MM.1S (cell line): ENCODE data around the gene TCF12.

ENCODE experiments used
- DNase-seq: peaks from one replicate; pipeline ENCODE4 v3.0.0-alpha.2; 2015
- H2AFZ ChIP-seq: fragments of 300-600 bp; sonication (generic); 2 replicates; pipeline ENCODE4 v1.6.0; 2016; ENCODE audit warnings: antibody characterized with exemption, low read length
- H3F3A ChIP-seq: fragments of 300-600 bp; sonication (generic); 2 replicates; pipeline ENCODE4 v1.6.1; 2016; ENCODE audit warnings: mild to moderate bottlenecking, antibody characterized with exemption, low read length, moderate library complexity, mixed read lengths; ENCODE audit not compliant: insufficient read depth
- H3K27ac ChIP-seq: fragments of 300-600 bp; sonication (generic); 2 replicates; pipeline ENCODE4 v1.5.1; 2016; ENCODE audit warnings: mild to moderate bottlenecking, low read length
- H3K27me3 ChIP-seq: fragments of 300-600 bp; sonication (generic); replicated peaks from 2 replicates; pipeline ENCODE4 v1.6.0; 2016; ENCODE audit warnings: low read length; ENCODE audit not compliant: insufficient read depth
- H3K36me3 ChIP-seq: fragments of 300-600 bp; sonication (generic); replicated peaks from 2 replicates; pipeline ENCODE4 v1.6.1; 2016; ENCODE audit warnings: mild to moderate bottlenecking, low read length, mixed read lengths; ENCODE audit not compliant: insufficient read depth
- H3K4me1 ChIP-seq: fragments of 300-600 bp; sonication (generic); 2 replicates; pipeline ENCODE4 v1.6.1; 2016; ENCODE audit warnings: low read length, mixed read lengths
- H3K4me2 ChIP-seq: fragments of 300-600 bp; sonication (generic); 2 replicates; pipeline ENCODE4 v1.6.0; 2016; ENCODE audit warnings: low read depth, low read length
- H3K4me3 ChIP-seq: fragments of 300-600 bp; sonication (generic); 2 replicates; pipeline ENCODE4 v1.5.1; 2016; ENCODE audit warnings: low read length, mixed read lengths
- H3K79me2 ChIP-seq: fragments of 300-600 bp; sonication (generic); 2 replicates; pipeline ENCODE4 v1.6.1; 2016; ENCODE audit warnings: mixed run types, low read length, mixed read lengths
- H3K9ac ChIP-seq: fragments of 300-600 bp; sonication (generic); 2 replicates; pipeline ENCODE4 v1.6.1; 2016; ENCODE audit warnings: low read length, mixed read lengths
- H3K9me2 ChIP-seq: fragments of 300-600 bp; sonication (generic); replicated peaks from 2 replicates; pipeline ENCODE4 v1.6.1; 2016; ENCODE audit warnings: mild to moderate bottlenecking, low read length, mixed read lengths; ENCODE audit not compliant: insufficient read depth
- H3K9me3 ChIP-seq: fragments of 300-600 bp; sonication (generic); replicated peaks from 2 replicates; pipeline ENCODE4 v1.6.1; 2016; ENCODE audit warnings: mild to moderate bottlenecking, low read length, mixed read lengths; ENCODE audit not compliant: insufficient read depth
- H4K20me1 ChIP-seq: fragments of 300-600 bp; sonication (generic); 2 replicates; pipeline ENCODE4 v1.6.1; 2016; ENCODE audit warnings: mild to moderate bottlenecking, low read length, moderate library complexity, mixed read lengths; ENCODE audit not compliant: insufficient read depth
- EZH2 ChIP-seq: fragments of 300-600 bp; sonication (generic); optimal IDR thresholded peaks from 2 replicates; pipeline ENCODE3; 2017; ENCODE audit warnings: low read depth, mild to moderate bottlenecking, antibody characterized with exemption, low read length, mixed read lengths
- EZH2phosphoT487 ChIP-seq: fragments of 300-600 bp; sonication (generic); IDR thresholded peaks from 2 replicates; pipeline ENCODE4 v1.6.1; 2018; ENCODE audit warnings: antibody characterized with exemption, low read length
- TF ChIP-seq, protein P1 (sequence below): fragments of 300-600 bp; sonication (generic); IDR thresholded peaks from 2 replicates; pipeline ENCODE4 v1.5.1; 2016; ENCODE audit warnings: antibody characterized with exemption, low read length, mixed read lengths

TCF12 gene

GRCh38 chr15:57227166-57227565 is 308.7 kb downstream of the TCF12 start:
- Histone ChIP-seq H3K27me3 (no peaks in the 10 kb centered on the region), H3K27ac (no peak overlapping the region), H3K9ac (no peak overlapping the region)

GRCh38 chr15:57227899-57228298 is 309.5 kb downstream of the TCF12 start:
- Histone ChIP-seq H3K27ac (no peak overlapping the region), H3K36me3 (no peaks in the 10 kb centered on the region), H3K4me1 (no peaks in the 10 kb centered on the region), H3K79me2 (no peaks in the 10 kb centered on the region), H4K20me1 (no peaks in the 10 kb centered on the region), H3K9me2 (no peaks in the 10 kb centered on the region), H3K9me3 (no peaks in the 10 kb centered on the region), H3K27me3 (no peaks in the 10 kb centered on the region), H3K9ac (no peak overlapping the region), H3K4me2 (no peak overlapping the region), H2AFZ (no peak overlapping the region), H3F3A (no peaks in the 10 kb centered on the region), H3K4me3 (no peak overlapping the region)
- DNase-seq: no peak
- no peak for TF ChIP-seq EZH2
- TF ChIP-seq EZH2phosphoT487: no peak
- TF ChIP-seq, protein P1, sequence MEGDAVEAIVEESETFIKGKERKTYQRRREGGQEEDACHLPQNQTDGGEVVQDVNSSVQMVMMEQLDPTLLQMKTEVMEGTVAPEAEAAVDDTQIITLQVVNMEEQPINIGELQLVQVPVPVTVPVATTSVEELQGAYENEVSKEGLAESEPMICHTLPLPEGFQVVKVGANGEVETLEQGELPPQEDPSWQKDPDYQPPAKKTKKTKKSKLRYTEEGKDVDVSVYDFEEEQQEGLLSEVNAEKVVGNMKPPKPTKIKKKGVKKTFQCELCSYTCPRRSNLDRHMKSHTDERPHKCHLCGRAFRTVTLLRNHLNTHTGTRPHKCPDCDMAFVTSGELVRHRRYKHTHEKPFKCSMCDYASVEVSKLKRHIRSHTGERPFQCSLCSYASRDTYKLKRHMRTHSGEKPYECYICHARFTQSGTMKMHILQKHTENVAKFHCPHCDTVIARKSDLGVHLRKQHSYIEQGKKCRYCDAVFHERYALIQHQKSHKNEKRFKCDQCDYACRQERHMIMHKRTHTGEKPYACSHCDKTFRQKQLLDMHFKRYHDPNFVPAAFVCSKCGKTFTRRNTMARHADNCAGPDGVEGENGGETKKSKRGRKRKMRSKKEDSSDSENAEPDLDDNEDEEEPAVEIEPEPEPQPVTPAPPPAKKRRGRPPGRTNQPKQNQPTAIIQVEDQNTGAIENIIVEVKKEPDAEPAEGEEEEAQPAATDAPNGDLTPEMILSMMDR: no peak

More at GRCh38 chr15:57227166-57227565, 308.7 kb downstream of the TCF12 start:
- Histone ChIP-seq H3K4me1 (no peaks in the 10 kb centered on the region), H3F3A (no peaks in the 10 kb centered on the region), H3K79me2 (no peaks in the 10 kb centered on the region), H3K4me2 (no peak overlapping the region), H3K9me3 (no peaks in the 10 kb centered on the region), H3K36me3 (no peaks in the 10 kb centered on the region), H3K4me3 (no peak overlapping the region), H4K20me1 (no peaks in the 10 kb centered on the region), H2AFZ (no peak overlapping the region), H3K9me2 (no peaks in the 10 kb centered on the region)
- no peak for DNase-seq
- TF ChIP-seq EZH2phosphoT487: no peak
- TF ChIP-seq, protein P1: no peak
- TF ChIP-seq EZH2: no peak

- Histone ChIP-seq H3K9me3 (no peaks in the 10 kb centered on the region), H3K36me3 (no peaks in the 10 kb centered on the region), H3K27ac (no peak overlapping the region), H3K27me3 (no peaks in the 10 kb centered on the region), H3K79me2 (no peaks in the 10 kb centered on the region), H4K20me1 (no peaks in the 10 kb centered on the region), H3K4me3 (no peak overlapping the region), H3K9ac (no peak overlapping the region), H3F3A (no peaks in the 10 kb centered on the region), H3K4me1 (no peaks in the 10 kb centered on the region), H3K9me2 (no peaks in the 10 kb centered on the region), H2AFZ (no peak overlapping the region), H3K4me2 (no peak overlapping the region)
- DNase-seq: no peak
- TF ChIP-seq EZH2phosphoT487 (no peak), EZH2 (no peak)
- TF ChIP-seq, protein P1: no peak
These were observed 310.0 kb downstream of the TCF12 start for GRCh38 chr15:57228395-57228794.
